Measurements from ENCODE around the gene TAPT1.

Gene TAPT1

DNA sequence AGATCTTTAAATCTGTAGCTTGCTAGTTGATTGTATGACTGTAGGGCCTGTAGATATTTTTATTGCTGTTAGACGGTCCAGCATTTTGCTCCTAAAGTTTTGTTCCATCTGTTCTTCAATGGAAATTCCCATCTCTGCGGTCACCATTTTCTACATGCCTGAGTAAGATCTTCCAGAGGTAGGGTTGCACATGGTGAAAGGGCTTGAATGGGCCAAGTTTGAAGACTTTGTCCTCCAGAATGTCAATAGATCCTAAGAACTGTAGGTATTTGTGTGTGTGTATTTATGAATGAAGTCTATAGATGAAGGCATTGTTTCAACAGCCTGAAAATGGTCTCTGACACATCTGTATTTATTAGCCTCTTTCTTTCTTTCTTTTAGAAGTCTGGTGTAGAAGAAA lies 22.3 kb upstream of the TAPT1 start:
- no peak for DNase-seq (ENCODE audit: low spot score)

DNA sequence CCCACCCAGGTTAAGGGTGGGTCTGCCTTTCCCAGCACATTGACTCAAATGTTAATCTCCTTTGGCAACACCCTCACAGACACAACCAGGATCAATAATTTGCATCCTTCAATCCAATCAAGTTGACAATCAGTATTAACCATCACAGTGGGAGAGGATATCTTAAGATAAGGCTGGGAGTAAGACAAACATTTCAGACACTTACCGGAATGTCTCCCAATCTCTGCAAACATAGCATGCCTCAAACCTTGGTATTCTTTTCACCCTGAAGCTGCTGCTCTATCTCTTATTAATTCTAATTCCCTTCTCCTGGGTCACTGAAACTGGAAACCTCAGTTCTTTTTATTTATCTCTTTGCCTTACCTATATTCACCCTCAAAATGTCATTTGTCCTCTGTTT lies 19.0 kb upstream of the TAPT1 start:
- no peak for DNase-seq (ENCODE audit: low spot score)

- no peak for DNase-seq (ENCODE audit: low spot score)
These were observed 17.0 kb upstream of the TAPT1 start for GRCh38 chr4:16243285-16243684.

DNA sequence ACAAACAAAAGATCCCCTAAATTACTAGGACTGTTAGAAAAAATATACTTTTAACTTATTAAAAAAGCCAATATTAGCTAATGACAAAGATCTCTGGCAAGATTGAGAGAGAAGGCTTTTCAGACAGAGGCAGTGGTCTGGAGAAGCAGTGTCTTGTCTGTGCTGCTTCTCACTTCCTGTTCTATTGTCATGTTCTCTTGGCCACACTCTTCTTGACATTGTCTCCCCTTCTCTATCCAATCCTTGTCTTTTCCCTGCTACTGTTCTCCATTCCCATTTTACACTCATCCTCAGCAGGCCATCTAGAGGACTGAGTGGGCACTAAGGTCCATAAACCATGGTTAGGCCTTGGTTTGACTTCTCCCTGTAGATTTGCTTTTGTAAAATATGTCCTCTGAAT lies 14.0 kb upstream of the TAPT1 start:
- no peak for DNase-seq (ENCODE audit: low spot score)

DNA sequence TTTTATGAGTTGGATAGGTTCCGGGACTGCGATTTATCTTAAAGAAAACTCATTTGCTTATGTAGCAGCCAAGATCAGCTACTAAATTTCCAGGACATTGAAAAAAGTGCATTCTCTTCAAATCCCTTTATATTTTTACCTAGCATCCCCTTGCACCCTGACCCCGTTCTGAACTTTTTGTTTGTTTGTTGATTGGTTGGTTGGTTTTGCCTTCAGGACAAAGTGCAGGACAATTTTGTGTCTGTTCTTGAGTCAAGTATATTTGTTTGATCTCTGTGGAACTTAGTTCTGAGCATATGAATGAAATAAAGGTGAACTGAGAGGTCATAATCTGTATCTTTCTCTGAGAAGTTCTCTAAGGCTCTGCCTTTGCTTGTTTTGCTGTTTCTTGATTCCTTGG lies 12.8 kb upstream of the TAPT1 start:
- DNase-seq (ENCODE audit: low spot score): no peak

GRCh38 chr4:16238327-16238726 lies 12.1 kb upstream of the TAPT1 start:
- no peak for DNase-seq (ENCODE audit: low spot score)

GRCh38 chr4:16237715-16238114 lies 11.4 kb upstream of the TAPT1 start:
- DNase-seq (ENCODE audit: low spot score): no peak

GRCh38 chr4:16236402-16237023 lies 10.2 kb upstream of the TAPT1 start:
- no peak for DNase-seq (ENCODE audit: low spot score)

DNA sequence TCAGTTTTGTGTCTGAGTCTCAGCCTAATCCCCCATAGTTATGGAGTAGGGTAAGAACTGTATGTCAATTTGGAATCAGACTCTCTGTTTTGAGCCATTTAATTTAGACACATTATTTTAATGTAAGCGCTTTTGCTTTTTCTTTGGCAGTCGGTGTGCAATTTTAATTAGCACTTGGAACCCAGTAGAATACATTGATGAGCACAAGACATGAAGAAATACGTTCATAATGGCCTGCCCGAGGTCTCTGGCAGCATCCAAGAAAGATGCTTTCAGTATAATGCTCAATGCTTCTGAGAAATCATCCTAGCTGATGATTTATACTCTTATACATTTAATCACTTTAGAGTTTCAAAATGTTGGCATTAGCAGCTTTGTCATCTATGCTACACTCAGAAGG lies 8.9 kb upstream of the TAPT1 start:
- DNase-seq (ENCODE audit: low spot score): no peak

GRCh38 chr4:16233569-16234177 lies 7.4 kb upstream of the TAPT1 start:
- peak; percentile 89 for DNase-seq (ENCODE audit: low spot score)

- peak; percentile 44 for DNase-seq (ENCODE audit: low spot score)
These were observed 5.4 kb upstream of the TAPT1 start for GRCh38 chr4:16231570-16232245.

DNA sequence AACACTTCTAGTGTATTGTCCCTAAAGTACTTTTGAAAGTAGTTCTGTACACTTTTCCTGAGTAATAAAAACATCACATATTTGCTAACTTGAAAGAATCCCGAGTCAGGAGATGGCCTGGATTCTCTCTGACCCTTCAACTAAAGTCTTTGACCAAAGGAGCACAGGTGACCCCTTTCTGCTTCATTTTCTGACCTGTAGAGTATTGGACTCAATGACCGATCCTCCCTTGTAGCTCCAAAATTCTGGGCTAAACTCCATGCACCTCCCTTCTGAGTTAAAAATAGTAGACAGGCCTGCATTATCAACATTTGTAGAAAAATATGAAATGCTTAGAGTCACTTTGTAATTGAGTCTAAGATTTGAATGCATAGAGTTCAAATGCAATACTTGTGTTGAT lies 4.0 kb upstream of the TAPT1 start:
- no peak for DNase-seq (ENCODE audit: low spot score)

GRCh38 chr4:16229604-16230003 lies 3.3 kb upstream of the TAPT1 start:
- no peak for DNase-seq (ENCODE audit: low spot score)

- peak; percentile 67 for DNase-seq (ENCODE audit: low spot score)
These were observed 1.2 kb upstream of the TAPT1 start for GRCh38 chr4:16227462-16227868.

DNA sequence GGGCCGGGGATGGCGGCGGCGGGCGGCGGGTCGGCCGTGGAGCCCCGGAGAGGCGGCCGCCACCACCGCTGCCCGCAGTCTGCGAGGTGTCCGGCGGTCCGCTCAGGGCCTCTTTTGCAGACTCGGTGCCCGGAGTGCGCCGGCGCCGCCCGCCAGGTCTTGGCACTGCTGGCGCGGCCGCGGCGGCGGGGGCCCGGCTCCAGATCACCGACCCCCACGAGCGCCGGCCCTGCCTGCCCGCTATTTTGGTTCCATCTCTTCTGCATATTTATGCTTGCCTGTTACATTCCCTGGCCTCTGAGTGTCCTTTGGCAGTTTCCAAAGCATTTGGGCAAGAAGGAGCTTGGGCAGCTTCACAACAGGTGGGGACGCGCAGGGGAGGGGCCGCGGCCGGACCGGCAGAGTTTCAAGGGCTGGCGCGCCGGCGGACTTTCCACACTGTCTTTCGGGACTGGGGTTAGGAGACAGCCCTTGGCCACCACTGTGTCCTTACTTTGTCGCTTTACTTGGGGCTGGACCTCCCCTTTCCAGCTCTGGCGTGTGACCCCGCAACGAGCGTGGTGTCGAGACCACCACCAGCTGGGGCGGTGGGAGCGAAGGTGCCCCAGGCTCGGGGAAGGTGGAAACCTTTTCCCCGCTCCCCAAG lies 668 bp upstream of the TAPT1 start:
- DNase-seq (ENCODE audit: low spot score): peak; percentile 60

DNA sequence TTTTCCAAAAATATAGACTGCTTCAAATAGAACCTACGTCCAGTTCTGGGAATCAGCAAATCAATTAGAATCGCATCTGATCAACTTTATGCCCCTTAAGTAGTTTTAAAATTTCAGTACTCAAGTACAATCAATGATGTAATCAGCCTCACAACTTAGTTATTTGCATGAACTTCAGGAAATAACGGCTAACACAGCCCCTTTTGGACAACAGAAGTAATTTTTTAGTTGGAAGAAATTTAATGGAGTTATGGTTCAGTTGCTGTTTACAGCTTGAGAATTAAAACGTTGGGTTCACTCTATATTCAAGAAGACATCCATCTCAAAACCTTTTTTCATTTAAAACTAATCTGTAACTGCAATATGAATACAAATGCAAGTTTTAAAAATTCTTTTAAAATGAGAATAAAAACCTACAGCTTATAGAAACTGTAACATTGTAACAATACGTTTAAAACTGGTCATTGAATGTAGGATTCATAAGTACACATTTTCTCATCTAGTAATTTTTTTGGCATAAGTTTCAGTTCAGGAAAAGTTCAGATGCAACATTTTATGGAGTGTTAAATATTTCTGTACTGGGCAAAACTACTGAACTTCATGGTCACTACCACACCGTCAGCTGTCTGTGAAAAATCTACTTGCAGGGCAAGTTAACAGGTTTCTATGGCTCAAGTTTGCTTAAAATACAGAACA lies 956 bp downstream of the TAPT1 start:
- peak; percentile 82 for DNase-seq (ENCODE audit: low spot score)

DNA sequence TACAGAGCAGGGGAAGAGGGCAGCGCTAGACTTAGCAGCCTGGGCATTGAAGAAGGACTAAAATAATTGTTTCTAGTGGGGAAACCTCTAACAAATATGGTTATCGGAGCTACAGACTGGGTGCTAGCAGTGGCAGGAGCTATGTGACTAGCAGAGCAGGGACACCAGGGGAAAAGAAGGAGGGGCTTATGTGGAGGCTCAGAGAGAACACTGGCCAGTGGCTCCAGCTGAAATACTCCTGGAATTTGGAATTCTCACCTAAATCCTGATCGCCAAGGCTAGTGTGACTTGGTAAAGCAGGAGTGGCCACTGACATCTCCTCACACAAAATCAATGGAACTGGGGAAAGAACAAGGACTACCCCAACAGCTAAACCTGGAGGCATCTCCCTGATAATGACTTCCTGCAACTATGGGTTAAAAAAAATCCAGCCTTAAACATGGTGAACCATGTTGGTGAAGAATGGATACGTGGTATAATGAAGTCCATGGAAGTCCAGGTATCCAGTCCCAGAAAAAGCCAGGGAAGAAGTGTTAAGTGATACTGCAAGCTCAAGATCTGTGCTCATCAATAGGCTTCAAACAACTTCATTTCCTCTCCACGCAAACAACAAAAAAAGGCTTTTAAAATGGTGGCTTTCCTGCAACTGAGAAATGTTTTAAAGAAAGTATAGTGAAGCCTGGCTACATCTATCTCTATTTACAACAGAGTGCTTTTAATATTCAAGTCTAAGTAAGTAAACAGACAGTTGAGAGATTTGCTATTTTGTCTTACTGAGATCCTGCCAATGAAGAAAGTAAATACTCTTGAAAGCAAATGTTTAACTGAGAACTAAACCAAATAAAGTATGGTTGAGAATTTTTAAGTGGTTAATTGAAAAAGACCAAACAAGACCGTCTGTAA lies 1.8 kb downstream of the TAPT1 start:
- peak; percentile 46 for DNase-seq (ENCODE audit: low spot score)

- DNase-seq (ENCODE audit: low spot score): no peak
These were observed 3.2 kb downstream of the TAPT1 start for GRCh38 chr4:16222957-16223527.

DNA sequence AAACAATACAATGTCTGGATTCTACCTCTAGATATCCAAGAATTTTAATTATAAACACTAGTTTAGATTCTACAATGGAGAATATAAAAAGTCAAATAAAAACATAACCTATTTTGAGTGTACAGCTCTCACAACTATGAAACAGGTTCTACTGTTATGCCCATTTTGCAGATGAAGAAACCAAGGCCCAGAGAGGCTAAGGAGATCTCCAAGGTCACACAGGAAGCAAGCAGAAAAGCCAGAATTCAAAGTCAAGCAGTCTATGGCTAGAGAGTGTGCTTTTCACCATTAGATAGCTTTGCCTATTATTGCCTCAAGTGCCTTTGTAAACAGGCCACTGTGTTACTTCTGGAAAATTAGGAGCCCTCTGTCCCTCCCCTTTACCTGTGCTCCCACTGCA lies 7.3 kb downstream of the TAPT1 start:
- no peak for DNase-seq (ENCODE audit: low spot score)

GRCh38 chr4:16217300-16218051 lies 8.8 kb downstream of the TAPT1 start:
- peak; percentile 40 for DNase-seq (ENCODE audit: low spot score)
